ENCODE results near the gene IRAK3. TPM values are rescaled to one million over a fixed set of nuclear protein-coding genes. Genes with fewer than 3 reads are reported as not detected.

The IRAK3 gene
- total RNA-seq, 1 experiment from 2014 or later: 0.70 TPM

DNA sequence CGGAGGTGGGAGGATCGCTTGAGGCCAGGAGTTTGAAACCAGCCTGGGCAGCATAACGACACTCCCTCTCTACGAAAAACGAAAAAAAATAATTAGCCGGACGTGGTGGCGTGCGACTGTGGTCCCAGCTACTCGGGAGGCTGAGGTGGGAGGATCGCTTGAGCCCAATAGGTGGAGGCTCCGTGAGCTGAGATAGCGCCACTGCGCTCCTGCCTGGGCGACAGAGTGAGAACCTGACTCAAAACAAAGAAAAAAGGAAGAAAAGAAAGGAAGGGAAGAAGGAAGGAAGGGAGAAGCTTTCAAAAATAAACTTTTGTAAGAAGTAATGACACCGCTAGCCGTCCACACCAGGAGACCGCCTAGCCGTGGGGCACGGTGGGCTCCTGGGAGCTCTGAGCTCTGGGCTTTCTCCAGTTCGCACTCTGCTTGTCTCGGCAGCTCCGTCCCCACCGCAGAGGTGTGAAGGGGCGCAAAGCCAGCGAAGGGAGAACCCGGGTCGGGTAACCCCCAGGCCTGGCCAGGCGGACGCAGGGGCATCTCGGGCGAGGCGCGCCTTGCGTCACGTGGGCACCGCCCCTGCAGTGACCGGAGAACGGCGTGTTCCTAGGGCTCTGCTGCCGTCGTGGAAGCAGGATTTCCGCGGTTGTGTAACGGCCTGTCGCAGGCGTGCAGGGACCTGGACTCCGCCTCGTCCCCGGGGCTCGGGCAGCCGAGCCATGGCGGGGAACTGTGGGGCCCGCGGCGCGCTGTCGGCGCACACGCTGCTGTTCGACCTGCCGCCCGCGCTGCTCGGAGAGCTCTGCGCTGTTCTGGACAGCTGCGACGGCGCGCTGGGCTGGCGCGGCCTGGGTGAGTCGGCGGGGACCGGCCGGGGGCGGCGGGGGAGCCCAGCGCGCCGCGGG is at the start of gene IRAK3 (continued):
- TF ChIP-seq ATF1 (CRISPR knock-in tag; IDR thresholded peaks at IDR 0.05): peak; percentile 93
- TF ChIP-seq, protein P1, sequence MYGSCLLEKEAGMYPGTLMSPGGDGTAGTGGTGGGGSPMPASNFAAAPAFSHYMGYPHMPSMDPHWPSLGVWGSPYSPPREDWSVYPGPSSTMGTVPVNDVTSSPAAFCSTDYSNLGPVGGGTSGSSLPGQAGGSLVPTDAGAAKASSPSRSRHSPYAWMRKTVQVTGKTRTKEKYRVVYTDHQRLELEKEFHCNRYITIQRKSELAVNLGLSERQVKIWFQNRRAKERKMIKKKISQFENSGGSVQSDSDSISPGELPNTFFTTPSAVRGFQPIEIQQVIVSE (CRISPR knock-in tag; IDR thresholded peaks at IDR 0.05; ENCODE audit: borderline replicate concordance): no peak
- TF ChIP-seq ESRRA (CRISPR knock-in tag; IDR thresholded peaks at IDR 0.05; ENCODE audit: borderline replicate concordance): peak; percentile 85
- TF ChIP-seq, protein P2, sequence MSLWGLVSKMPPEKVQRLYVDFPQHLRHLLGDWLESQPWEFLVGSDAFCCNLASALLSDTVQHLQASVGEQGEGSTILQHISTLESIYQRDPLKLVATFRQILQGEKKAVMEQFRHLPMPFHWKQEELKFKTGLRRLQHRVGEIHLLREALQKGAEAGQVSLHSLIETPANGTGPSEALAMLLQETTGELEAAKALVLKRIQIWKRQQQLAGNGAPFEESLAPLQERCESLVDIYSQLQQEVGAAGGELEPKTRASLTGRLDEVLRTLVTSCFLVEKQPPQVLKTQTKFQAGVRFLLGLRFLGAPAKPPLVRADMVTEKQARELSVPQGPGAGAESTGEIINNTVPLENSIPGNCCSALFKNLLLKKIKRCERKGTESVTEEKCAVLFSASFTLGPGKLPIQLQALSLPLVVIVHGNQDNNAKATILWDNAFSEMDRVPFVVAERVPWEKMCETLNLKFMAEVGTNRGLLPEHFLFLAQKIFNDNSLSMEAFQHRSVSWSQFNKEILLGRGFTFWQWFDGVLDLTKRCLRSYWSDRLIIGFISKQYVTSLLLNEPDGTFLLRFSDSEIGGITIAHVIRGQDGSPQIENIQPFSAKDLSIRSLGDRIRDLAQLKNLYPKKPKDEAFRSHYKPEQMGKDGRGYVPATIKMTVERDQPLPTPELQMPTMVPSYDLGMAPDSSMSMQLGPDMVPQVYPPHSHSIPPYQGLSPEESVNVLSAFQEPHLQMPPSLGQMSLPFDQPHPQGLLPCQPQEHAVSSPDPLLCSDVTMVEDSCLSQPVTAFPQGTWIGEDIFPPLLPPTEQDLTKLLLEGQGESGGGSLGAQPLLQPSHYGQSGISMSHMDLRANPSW (CRISPR knock-in tag; conservative IDR thresholded peaks at IDR 0.05; ENCODE audit: low read depth): no peak
- TF ChIP-seq MXD4 (CRISPR knock-in tag; IDR thresholded peaks at IDR 0.05; ENCODE audit: borderline replicate concordance): no peak
- TF ChIP-seq, protein P3, sequence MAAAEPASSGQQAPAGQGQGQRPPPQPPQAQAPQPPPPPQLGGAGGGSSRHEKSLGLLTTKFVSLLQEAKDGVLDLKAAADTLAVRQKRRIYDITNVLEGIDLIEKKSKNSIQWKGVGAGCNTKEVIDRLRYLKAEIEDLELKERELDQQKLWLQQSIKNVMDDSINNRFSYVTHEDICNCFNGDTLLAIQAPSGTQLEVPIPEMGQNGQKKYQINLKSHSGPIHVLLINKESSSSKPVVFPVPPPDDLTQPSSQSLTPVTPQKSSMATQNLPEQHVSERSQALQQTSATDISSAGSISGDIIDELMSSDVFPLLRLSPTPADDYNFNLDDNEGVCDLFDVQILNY (CRISPR knock-in tag; IDR thresholded peaks at IDR 0.05): peak; percentile 72
- TF ChIP-seq, protein P4, sequence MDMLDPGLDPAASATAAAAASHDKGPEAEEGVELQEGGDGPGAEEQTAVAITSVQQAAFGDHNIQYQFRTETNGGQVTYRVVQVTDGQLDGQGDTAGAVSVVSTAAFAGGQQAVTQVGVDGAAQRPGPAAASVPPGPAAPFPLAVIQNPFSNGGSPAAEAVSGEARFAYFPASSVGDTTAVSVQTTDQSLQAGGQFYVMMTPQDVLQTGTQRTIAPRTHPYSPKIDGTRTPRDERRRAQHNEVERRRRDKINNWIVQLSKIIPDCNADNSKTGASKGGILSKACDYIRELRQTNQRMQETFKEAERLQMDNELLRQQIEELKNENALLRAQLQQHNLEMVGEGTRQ (CRISPR knock-in tag; IDR thresholded peaks at IDR 0.05): peak; percentile 95
- TF ChIP-seq, protein P5, sequence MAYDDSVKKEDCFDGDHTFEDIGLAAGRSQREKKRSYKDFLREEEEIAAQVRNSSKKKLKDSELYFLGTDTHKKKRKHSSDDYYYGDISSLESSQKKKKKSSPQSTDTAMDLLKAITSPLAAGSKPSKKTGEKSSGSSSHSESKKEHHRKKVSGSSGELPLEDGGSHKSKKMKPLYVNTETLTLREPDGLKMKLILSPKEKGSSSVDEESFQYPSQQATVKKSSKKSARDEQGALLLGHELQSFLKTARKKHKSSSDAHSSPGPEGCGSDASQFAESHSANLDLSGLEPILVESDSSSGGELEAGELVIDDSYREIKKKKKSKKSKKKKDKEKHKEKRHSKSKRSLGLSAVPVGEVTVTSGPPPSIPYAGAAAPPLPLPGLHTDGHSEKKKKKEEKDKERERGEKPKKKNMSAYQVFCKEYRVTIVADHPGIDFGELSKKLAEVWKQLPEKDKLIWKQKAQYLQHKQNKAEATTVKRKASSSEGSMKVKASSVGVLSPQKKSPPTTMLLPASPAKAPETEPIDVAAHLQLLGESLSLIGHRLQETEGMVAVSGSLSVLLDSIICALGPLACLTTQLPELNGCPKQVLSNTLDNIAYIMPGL (CRISPR knock-in tag; IDR thresholded peaks at IDR 0.05): peak; percentile 88
- no peak for TF ChIP-seq RORB (CRISPR knock-in tag; IDR thresholded peaks at IDR 0.05)
- TF ChIP-seq PRRX2 (CRISPR knock-in tag; IDR thresholded peaks at IDR 0.05): no peak
- TF ChIP-seq, protein P6, sequence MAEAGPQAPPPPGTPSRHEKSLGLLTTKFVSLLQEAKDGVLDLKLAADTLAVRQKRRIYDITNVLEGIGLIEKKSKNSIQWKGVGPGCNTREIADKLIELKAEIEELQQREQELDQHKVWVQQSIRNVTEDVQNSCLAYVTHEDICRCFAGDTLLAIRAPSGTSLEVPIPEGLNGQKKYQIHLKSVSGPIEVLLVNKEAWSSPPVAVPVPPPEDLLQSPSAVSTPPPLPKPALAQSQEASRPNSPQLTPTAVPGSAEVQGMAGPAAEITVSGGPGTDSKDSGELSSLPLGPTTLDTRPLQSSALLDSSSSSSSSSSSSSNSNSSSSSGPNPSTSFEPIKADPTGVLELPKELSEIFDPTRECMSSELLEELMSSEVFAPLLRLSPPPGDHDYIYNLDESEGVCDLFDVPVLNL (CRISPR knock-in tag; IDR thresholded peaks at IDR 0.05; ENCODE audit: borderline replicate concordance, low read depth): no peak

DNA sequence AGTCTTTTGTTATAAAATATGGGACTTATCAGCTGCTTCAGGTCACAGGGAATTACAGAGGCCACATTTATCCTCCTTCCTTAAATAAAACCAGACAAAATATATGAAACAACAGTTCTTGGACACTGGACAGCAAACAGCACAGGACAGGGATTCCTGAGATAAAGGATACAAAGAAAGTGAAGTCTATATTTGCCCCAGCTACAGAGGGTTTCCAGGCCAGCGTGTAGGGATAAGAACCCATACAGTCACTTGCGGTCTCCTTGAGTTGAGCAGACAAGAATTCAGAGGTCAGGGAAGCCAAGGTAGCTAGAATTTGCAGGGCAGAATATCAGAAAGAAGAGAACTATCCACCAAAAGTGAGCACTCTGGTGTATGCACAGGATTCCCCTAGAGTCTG is 49.7 kb upstream of the IRAK3 start:
- POLR2A ChIA-PET: no interaction called here
- H3K9me3 Mint-ChIP-seq: peaks cover 37% of the 10 kb centered on the region
- peaks cover 51% of the 10 kb centered on the region for H3K36me3 Mint-ChIP-seq
- no peaks in the 10 kb centered on the region for H3K4me1 Mint-ChIP-seq
- CTCF ChIA-PET: no interaction called here
- H3K27me3 Mint-ChIP-seq (ENCODE audit: low read depth): no peaks in the 10 kb centered on the region; the same call in 1 of the 2 replicates
- H3K27ac Mint-ChIP-seq: no peak overlapping the region
- H3K4me3 Mint-ChIP-seq: no peak overlapping the region
- ATAC-seq: no peak
- DNase-seq (ENCODE audit: low spot score): no peak
- no peak for TF ChIP-seq ZNF423 (CRISPR knock-in tag; IDR thresholded peaks at IDR 0.05)
- TF ChIP-seq ZNF671 (CRISPR knock-in tag; IDR thresholded peaks at IDR 0.05): no peak
- TF ChIP-seq NR3C1 (CRISPR knock-in tag; conservative IDR thresholded peaks at IDR 0.05; ENCODE audit: low read depth): no peak
- TF ChIP-seq ATF1 (CRISPR knock-in tag; IDR thresholded peaks at IDR 0.05): no peak
- TF ChIP-seq, protein P7, sequence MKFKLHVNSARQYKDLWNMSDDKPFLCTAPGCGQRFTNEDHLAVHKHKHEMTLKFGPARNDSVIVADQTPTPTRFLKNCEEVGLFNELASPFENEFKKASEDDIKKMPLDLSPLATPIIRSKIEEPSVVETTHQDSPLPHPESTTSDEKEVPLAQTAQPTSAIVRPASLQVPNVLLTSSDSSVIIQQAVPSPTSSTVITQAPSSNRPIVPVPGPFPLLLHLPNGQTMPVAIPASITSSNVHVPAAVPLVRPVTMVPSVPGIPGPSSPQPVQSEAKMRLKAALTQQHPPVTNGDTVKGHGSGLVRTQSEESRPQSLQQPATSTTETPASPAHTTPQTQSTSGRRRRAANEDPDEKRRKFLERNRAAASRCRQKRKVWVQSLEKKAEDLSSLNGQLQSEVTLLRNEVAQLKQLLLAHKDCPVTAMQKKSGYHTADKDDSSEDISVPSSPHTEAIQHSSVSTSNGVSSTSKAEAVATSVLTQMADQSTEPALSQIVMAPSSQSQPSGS (CRISPR knock-in tag; IDR thresholded peaks at IDR 0.05; ENCODE audit: borderline replicate concordance, low read depth): no peak
- TF ChIP-seq ELF4 (CRISPR knock-in tag; IDR thresholded peaks at IDR 0.05; ENCODE audit: low read depth): no peak
- TF ChIP-seq, protein P6 (CRISPR knock-in tag; IDR thresholded peaks at IDR 0.05; ENCODE audit: borderline replicate concordance, low read depth): no peak
- TF ChIP-seq, protein P4 (CRISPR knock-in tag; IDR thresholded peaks at IDR 0.05): no peak
- TF ChIP-seq ZNF263 (CRISPR knock-in tag; IDR thresholded peaks at IDR 0.05; ENCODE audit: low read depth): no peak
- TF ChIP-seq, protein P2 (CRISPR knock-in tag; conservative IDR thresholded peaks at IDR 0.05; ENCODE audit: low read depth): no peak
- TF ChIP-seq MXD4 (CRISPR knock-in tag; IDR thresholded peaks at IDR 0.05; ENCODE audit: borderline replicate concordance): no peak
